HG02943 (cell line): Measurements from ENCODE around the gene SMS.
A peak's percentile ranks its signal among the peaks of the same experiment; 100 is the strongest.

ENCODE experiments used
- ATAC-seq: cut with Tn5 transposase; IDR thresholded peaks from one replicate; pipeline ENCODE4 v1.9.1; 2021; ENCODE audit warnings: mild to moderate bottlenecking, low read depth, moderate library complexity; ENCODE audit not compliant: unreplicated experiment

The SMS gene

GRCh38 chrX:21940356-21940829 lies at the start of gene SMS:
Gene SMS, plus strand, starts transcription at chrX:21940709. Its CDS starts 116 bp downstream, at chrX:21940825.
- ATAC-seq, result peak; percentile 62

- no peak for ATAC-seq
Measured at GRCh38 chrX:21905313-21905712, 35.2 kb upstream of the SMS start.

GRCh38 chrX:21905953-21906352 lies 34.6 kb upstream of the SMS start:
- no peak for ATAC-seq

- ATAC-seq, result no peak
Measured at GRCh38 chrX:21907260-21907659, 33.2 kb upstream of the SMS start.

- no peak for ATAC-seq
Measured at GRCh38 chrX:21911481-21911880, 29.0 kb upstream of the SMS start.

- no peak for ATAC-seq
Measured at GRCh38 chrX:21912220-21912619, 28.3 kb upstream of the SMS start.

- ATAC-seq, result no peak
Measured at GRCh38 chrX:21912989-21913388, 27.5 kb upstream of the SMS start.

- no peak for ATAC-seq
Measured at GRCh38 chrX:21926116-21926515, 14.4 kb upstream of the SMS start.

GRCh38 chrX:21926527-21927278 lies 13.8 kb upstream of the SMS start:
- ATAC-seq, result no peak

GRCh38 chrX:21929209-21929608 lies 11.3 kb upstream of the SMS start:
- ATAC-seq, result no peak

GRCh38 chrX:21930986-21931385 lies 9.5 kb upstream of the SMS start:
- ATAC-seq, result no peak

- ATAC-seq, result no peak
Measured at GRCh38 chrX:21932292-21933002, 8.1 kb upstream of the SMS start.

GRCh38 chrX:21933077-21933476 lies 7.4 kb upstream of the SMS start:
- no peak for ATAC-seq

GRCh38 chrX:21934414-21934813 lies 6.1 kb upstream of the SMS start:
- no peak for ATAC-seq

GRCh38 chrX:21939906-21940305 lies 603 bp upstream of the SMS start:
- no peak for ATAC-seq

GRCh38 chrX:21943460-21944135 lies 3.1 kb downstream of the SMS start:
- no peak for ATAC-seq

GRCh38 chrX:21944136-21944615 lies 3.7 kb downstream of the SMS start:
- no peak for ATAC-seq

- no peak for ATAC-seq
Measured at GRCh38 chrX:21946925-21947641, 6.6 kb downstream of the SMS start.

- ATAC-seq, result no peak
Measured at GRCh38 chrX:21947671-21948070, 7.2 kb downstream of the SMS start.

- no peak for ATAC-seq
Measured at GRCh38 chrX:21948897-21949578, 8.5 kb downstream of the SMS start.
